ENCODE data around the gene ZCCHC2.

Gene ZCCHC2

GRCh38 chr18:62522504-62523254, at the start of gene ZCCHC2:
ZCCHC2 (plus strand) TSS chr18:62523025; CDS start chr18:62523425, 400 bp downstream.
- DNase-seq: peak; percentile 100

GRCh38 chr18:62479574-62479973, 43.3 kb upstream of the ZCCHC2 start:
- DNase-seq: no peak

- no peak for DNase-seq
Measured at GRCh38 chr18:62480927-62481326, 41.9 kb upstream of the ZCCHC2 start.

GRCh38 chr18:62484941-62485340, 37.9 kb upstream of the ZCCHC2 start:
- DNase-seq: no peak

- peak; percentile 66 for DNase-seq
Measured at GRCh38 chr18:62485684-62486083, 37.1 kb upstream of the ZCCHC2 start.

GRCh38 chr18:62486290-62486964, 36.4 kb upstream of the ZCCHC2 start:
- DNase-seq: peak; percentile 96

- no peak for DNase-seq
Measured at GRCh38 chr18:62487161-62487560, 35.7 kb upstream of the ZCCHC2 start.

GRCh38 chr18:62490967-62491695, 31.7 kb upstream of the ZCCHC2 start:
- no peak for DNase-seq

GRCh38 chr18:62493033-62493862, 29.6 kb upstream of the ZCCHC2 start:
- no peak for DNase-seq

GRCh38 chr18:62494764-62495163, 28.1 kb upstream of the ZCCHC2 start:
- no peak for DNase-seq

GRCh38 chr18:62496262-62496661, 26.6 kb upstream of the ZCCHC2 start:
- no peak for DNase-seq

- no peak for DNase-seq
Measured at GRCh38 chr18:62497190-62497772, 25.5 kb upstream of the ZCCHC2 start.

- DNase-seq: no peak
Measured at GRCh38 chr18:62498616-62499262, 24.1 kb upstream of the ZCCHC2 start.

- DNase-seq: no peak
Measured at GRCh38 chr18:62499263-62499650, 23.6 kb upstream of the ZCCHC2 start.

- no peak for DNase-seq
Measured at GRCh38 chr18:62500174-62500573, 22.7 kb upstream of the ZCCHC2 start.

GRCh38 chr18:62500966-62501591, 21.7 kb upstream of the ZCCHC2 start:
- no peak for DNase-seq

GRCh38 chr18:62505669-62506494, 16.9 kb upstream of the ZCCHC2 start:
- no peak for DNase-seq

GRCh38 chr18:62506495-62507143, 16.2 kb upstream of the ZCCHC2 start:
- DNase-seq: no peak

- no peak for DNase-seq
Measured at GRCh38 chr18:62509779-62510178, 13.0 kb upstream of the ZCCHC2 start.

- no peak for DNase-seq
Measured at GRCh38 chr18:62510789-62511188, 12.0 kb upstream of the ZCCHC2 start.

Data from NCI-H69 (cell line).